SK-N-SH treated with all-trans-retinoic acid at 6 μM for 48 hours (cell line): ENCODE data around the gene RETSAT.

Experiments used
- ESRRG ChIP-seq: fragments of 250-450 bp; sonication (Bioruptor Pico); IDR thresholded peaks from 2 replicates; pipeline ENCODE4 v1.6.1; 2021; ENCODE audit warnings: mild to moderate bottlenecking
- PPARA ChIP-seq: fragments of 250-450 bp; sonication (Bioruptor Pico); IDR thresholded peaks from 2 replicates; pipeline ENCODE4 v1.5.0; 2020; ENCODE audit warnings: mild to moderate bottlenecking, borderline replicate concordance
- RARB ChIP-seq: fragments of 250-450 bp; sonication (Bioruptor Pico); IDR thresholded peaks from 2 replicates; pipeline ENCODE4 v1.8.0; 2021; ENCODE audit warnings: mild to moderate bottlenecking, moderate library complexity
- TCF4 ChIP-seq: fragments of 250-450 bp; sonication (Bioruptor Pico); IDR thresholded peaks from 2 replicates; pipeline ENCODE4 v1.8.0; 2021; ENCODE audit warnings: mild to moderate bottlenecking, moderate library complexity, borderline replicate concordance
- TOX ChIP-seq: fragments of 250-450 bp; sonication (Bioruptor Pico); IDR thresholded peaks from 2 replicates; pipeline ENCODE4 v1.8.0; 2021; ENCODE audit warnings: mild to moderate bottlenecking, moderate library complexity, borderline replicate concordance
- ZC3H10 ChIP-seq: fragments of 250-450 bp; sonication (Bioruptor Pico); IDR thresholded peaks from 2 replicates; pipeline ENCODE4 v1.5.1; 2021; ENCODE audit warnings: mild to moderate bottlenecking, moderate library complexity
- ZFP30 ChIP-seq: fragments of 450-650 bp; formaldehyde crosslinking; IDR thresholded peaks from 2 replicates; pipeline ENCODE4 v1.5.0; 2022; ENCODE audit warnings: mild to moderate bottlenecking, moderate library complexity
- ZNF8 ChIP-seq: fragments of 450-650 bp; formaldehyde crosslinking; IDR thresholded peaks from 2 replicates; pipeline ENCODE4 v1.5.0; 2020; ENCODE audit warnings: mild to moderate bottlenecking, moderate library complexity
- TF ChIP-seq, protein P1 (sequence below): fragments of 250-450 bp; sonication (Bioruptor Pico); IDR thresholded peaks from 2 replicates; pipeline ENCODE4 v1.5.0; 2020; ENCODE audit warnings: mild to moderate bottlenecking, moderate library complexity
- TF ChIP-seq, protein P2 (sequence below): fragments of 250-450 bp; sonication (Bioruptor Pico); IDR thresholded peaks from 2 replicates; pipeline ENCODE4 v1.8.0; 2021; ENCODE audit warnings: low read depth, mild to moderate bottlenecking, moderate library complexity, borderline replicate concordance
- TF ChIP-seq, protein P3 (sequence below): fragments of 250-450 bp; sonication (Bioruptor Pico); IDR thresholded peaks from 2 replicates; pipeline ENCODE4 v1.8.0; 2020; ENCODE audit warnings: mild to moderate bottlenecking, moderate library complexity, borderline replicate concordance

- no peak for TF ChIP-seq TCF4
- no peak for TF ChIP-seq ESRRG
- TF ChIP-seq RARB (CRISPR knock-in tag), result no peak
- TF ChIP-seq, protein P1, sequence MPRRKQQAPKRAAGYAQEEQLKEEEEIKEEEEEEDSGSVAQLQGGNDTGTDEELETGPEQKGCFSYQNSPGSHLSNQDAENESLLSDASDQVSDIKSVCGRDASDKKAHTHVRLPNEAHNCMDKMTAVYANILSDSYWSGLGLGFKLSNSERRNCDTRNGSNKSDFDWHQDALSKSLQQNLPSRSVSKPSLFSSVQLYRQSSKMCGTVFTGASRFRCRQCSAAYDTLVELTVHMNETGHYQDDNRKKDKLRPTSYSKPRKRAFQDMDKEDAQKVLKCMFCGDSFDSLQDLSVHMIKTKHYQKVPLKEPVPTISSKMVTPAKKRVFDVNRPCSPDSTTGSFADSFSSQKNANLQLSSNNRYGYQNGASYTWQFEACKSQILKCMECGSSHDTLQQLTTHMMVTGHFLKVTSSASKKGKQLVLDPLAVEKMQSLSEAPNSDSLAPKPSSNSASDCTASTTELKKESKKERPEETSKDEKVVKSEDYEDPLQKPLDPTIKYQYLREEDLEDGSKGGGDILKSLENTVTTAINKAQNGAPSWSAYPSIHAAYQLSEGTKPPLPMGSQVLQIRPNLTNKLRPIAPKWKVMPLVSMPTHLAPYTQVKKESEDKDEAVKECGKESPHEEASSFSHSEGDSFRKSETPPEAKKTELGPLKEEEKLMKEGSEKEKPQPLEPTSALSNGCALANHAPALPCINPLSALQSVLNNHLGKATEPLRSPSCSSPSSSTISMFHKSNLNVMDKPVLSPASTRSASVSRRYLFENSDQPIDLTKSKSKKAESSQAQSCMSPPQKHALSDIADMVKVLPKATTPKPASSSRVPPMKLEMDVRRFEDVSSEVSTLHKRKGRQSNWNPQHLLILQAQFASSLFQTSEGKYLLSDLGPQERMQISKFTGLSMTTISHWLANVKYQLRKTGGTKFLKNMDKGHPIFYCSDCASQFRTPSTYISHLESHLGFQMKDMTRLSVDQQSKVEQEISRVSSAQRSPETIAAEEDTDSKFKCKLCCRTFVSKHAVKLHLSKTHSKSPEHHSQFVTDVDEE (CRISPR knock-in tag), result no peak
- no peak for TF ChIP-seq TOX
- TF ChIP-seq ZNF8, result no peak
- TF ChIP-seq PPARA (CRISPR knock-in tag), result no peak
- TF ChIP-seq, protein P2, sequence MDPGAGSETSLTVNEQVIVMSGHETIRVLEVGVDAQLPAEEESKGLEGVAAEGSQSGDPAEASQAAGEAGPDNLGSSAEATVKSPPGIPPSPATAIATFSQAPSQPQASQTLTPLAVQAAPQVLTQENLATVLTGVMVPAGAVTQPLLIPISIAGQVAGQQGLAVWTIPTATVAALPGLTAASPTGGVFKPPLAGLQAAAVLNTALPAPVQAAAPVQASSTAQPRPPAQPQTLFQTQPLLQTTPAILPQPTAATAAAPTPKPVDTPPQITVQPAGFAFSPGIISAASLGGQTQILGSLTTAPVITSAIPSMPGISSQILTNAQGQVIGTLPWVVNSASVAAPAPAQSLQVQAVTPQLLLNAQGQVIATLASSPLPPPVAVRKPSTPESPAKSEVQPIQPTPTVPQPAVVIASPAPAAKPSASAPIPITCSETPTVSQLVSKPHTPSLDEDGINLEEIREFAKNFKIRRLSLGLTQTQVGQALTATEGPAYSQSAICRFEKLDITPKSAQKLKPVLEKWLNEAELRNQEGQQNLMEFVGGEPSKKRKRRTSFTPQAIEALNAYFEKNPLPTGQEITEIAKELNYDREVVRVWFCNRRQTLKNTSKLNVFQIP, result no peak
- no peak for TF ChIP-seq ZFP30 (CRISPR knock-in tag)
- TF ChIP-seq ZC3H10 (CRISPR knock-in tag), result no peak
- TF ChIP-seq, protein P3, sequence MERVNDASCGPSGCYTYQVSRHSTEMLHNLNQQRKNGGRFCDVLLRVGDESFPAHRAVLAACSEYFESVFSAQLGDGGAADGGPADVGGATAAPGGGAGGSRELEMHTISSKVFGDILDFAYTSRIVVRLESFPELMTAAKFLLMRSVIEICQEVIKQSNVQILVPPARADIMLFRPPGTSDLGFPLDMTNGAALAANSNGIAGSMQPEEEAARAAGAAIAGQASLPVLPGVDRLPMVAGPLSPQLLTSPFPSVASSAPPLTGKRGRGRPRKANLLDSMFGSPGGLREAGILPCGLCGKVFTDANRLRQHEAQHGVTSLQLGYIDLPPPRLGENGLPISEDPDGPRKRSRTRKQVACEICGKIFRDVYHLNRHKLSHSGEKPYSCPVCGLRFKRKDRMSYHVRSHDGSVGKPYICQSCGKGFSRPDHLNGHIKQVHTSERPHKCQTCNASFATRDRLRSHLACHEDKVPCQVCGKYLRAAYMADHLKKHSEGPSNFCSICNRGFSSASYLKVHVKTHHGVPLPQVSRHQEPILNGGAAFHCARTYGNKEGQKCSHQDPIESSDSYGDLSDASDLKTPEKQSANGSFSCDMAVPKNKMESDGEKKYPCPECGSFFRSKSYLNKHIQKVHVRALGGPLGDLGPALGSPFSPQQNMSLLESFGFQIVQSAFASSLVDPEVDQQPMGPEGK (CRISPR knock-in tag), result no peak
Observed at GRCh38 chr2:85327160-85327821, 27.0 kb downstream of the RETSAT start.
